ENCODE data around the gene MAGOHB. TPM values are rescaled to one million over a fixed set of nuclear protein-coding genes. Genes with fewer than 3 reads are reported as not detected.
"Not testable (repeated sequence)": the region's sequence is repeated elsewhere in the genome, so short reads cannot be mapped to it uniquely, and the experiment has no call there.

The MAGOHB gene
- total RNA-seq, 6 experiments from 2014 or later = 40.7 to 50.7 (median 47.4) TPM

- Mint-ChIP-seq H3K9me3 (no peaks in the 10 kb centered on the region), H3K36me3 (ENCODE audit: low read depth) (peaks cover 16% of the 10 kb centered on the region; the same call in 1 of the 2 replicates), H3K4me3 (no peak overlapping the region), H3K4me1 (ENCODE audit: low read depth) (no peaks in the 10 kb centered on the region), H3K27me3 (ENCODE audit: insufficient read depth) (no peaks in the 10 kb centered on the region), H3K27ac (no peak overlapping the region)
- no peak for DNase-seq
- no peak for TF ChIP-seq CTCF (IDR thresholded peaks at IDR 0.05)
These were observed 12.4 kb downstream of the MAGOHB start for GRCh38 chr12:10600988-10601387.

GRCh38 chr12:10595881-10596280 lies 17.5 kb downstream of the MAGOHB start:
- no peak for TF ChIP-seq CTCF (IDR thresholded peaks at IDR 0.05)
- H3K4me3 Mint-ChIP-seq = no peak overlapping the region
- H3K27me3 Mint-ChIP-seq (ENCODE audit: insufficient read depth) = no peaks in the 10 kb centered on the region
- H3K9me3 Mint-ChIP-seq = no peaks in the 10 kb centered on the region
- DNase-seq = no peak
- H3K36me3 Mint-ChIP-seq (ENCODE audit: low read depth) = peaks cover 12% of the 10 kb centered on the region; the same call in 1 of the 2 replicates
- H3K4me1 Mint-ChIP-seq (ENCODE audit: low read depth) = no peaks in the 10 kb centered on the region
- no peak overlapping the region for H3K27ac Mint-ChIP-seq

GRCh38 chr12:10590966-10591365 lies 22.4 kb downstream of the MAGOHB start:
- H3K27ac Mint-ChIP-seq = no peak overlapping the region
- H3K4me3 Mint-ChIP-seq = no peak overlapping the region
- H3K36me3 Mint-ChIP-seq (ENCODE audit: low read depth) = peaks cover 12% of the 10 kb centered on the region; the same call in 1 of the 2 replicates
- no peaks in the 10 kb centered on the region for H3K9me3 Mint-ChIP-seq
- H3K4me1 Mint-ChIP-seq (ENCODE audit: low read depth) = 0 out of 2 replicates have a peak, but pooled peaks cover 4% of the 10 kb centered on the region
- H3K27me3 Mint-ChIP-seq (ENCODE audit: insufficient read depth) = no peaks in the 10 kb centered on the region; the same call in 1 of the 2 replicates
- no peak for DNase-seq
- no peak for TF ChIP-seq CTCF (IDR thresholded peaks at IDR 0.05)

- Mint-ChIP-seq H3K27me3 (ENCODE audit: insufficient read depth) (no peaks in the 10 kb centered on the region; the same call in 1 of the 2 replicates), H3K4me1 (ENCODE audit: low read depth) (0 out of 2 replicates have a peak, but pooled peaks cover under 1% of the 10 kb centered on the region), H3K9me3 (peaks cover 17% of the 10 kb centered on the region; the same call in 1 of the 2 replicates), H3K36me3 (ENCODE audit: low read depth) (peaks cover 38% of the 10 kb centered on the region), H3K4me3 (no peak overlapping the region), H3K27ac (no peak overlapping the region)
- TF ChIP-seq CTCF (IDR thresholded peaks at IDR 0.05) = no peak
- no peak for DNase-seq
These were observed 29.0 kb downstream of the MAGOHB start for GRCh38 chr12:10584415-10584814.

GRCh38 chr12:10582704-10583103 lies 30.7 kb downstream of the MAGOHB start:
- peaks cover 35% of the 10 kb centered on the region for H3K36me3 Mint-ChIP-seq (ENCODE audit: low read depth)

GRCh38 chr12:10582133-10582532 lies 31.3 kb downstream of the MAGOHB start:
- not testable (repeated sequence) for H3K4me1 Mint-ChIP-seq (ENCODE audit: low read depth); H3K27ac Mint-ChIP-seq; H3K27me3 Mint-ChIP-seq (ENCODE audit: insufficient read depth); DNase-seq; H3K4me3 Mint-ChIP-seq
- Mint-ChIP-seq H3K9me3 (peaks cover 17% of the 10 kb centered on the region; the same call in 1 of the 2 replicates), H3K36me3 (ENCODE audit: low read depth) (peaks cover 35% of the 10 kb centered on the region)

More at GRCh38 chr12:10582704-10583103, 30.7 kb downstream of the MAGOHB start:
- Mint-ChIP-seq H3K27ac (no peak overlapping the region), H3K9me3 (peaks cover 17% of the 10 kb centered on the region; the same call in 1 of the 2 replicates), H3K27me3 (ENCODE audit: insufficient read depth) (no peaks in the 10 kb centered on the region; the same call in 1 of the 2 replicates), H3K4me1 (ENCODE audit: low read depth) (no peaks in the 10 kb centered on the region), H3K4me3 (no peak overlapping the region)
- DNase-seq = no peak
- no peak for TF ChIP-seq CTCF (IDR thresholded peaks at IDR 0.05)

All from HFFc6 (cell line).